ENCODE data around the gene GRK5. TPM values are rescaled to one million over a fixed set of nuclear protein-coding genes. Genes with fewer than 3 reads are reported as not detected.

Gene GRK5
- total RNA-seq, 4 donors from 2014 or later: 43.5 to 61.7 (median 48.9) TPM

- H3K27ac ChIP-seq: peak overlapping the region in 3 of 4 donors; percentile 42 to 93 (median 73)
- peaks cover 3 to 80% (median 34%) of the 10 kb centered on the region in 4 donors for H3K4me1 ChIP-seq
These were observed 158.6 kb downstream of the GRK5 start for GRCh38 chr10:119365773-119366599.

GRCh38 chr10:119367841-119368549 lies 160.6 kb downstream of the GRK5 start:
- peak overlapping the region; percentile 16 to 93 (median 84) for H3K27ac ChIP-seq
- TF ChIP-seq POLR2A (IDR thresholded peaks at IDR 0.05): no peak
- TF ChIP-seq, protein P1, sequence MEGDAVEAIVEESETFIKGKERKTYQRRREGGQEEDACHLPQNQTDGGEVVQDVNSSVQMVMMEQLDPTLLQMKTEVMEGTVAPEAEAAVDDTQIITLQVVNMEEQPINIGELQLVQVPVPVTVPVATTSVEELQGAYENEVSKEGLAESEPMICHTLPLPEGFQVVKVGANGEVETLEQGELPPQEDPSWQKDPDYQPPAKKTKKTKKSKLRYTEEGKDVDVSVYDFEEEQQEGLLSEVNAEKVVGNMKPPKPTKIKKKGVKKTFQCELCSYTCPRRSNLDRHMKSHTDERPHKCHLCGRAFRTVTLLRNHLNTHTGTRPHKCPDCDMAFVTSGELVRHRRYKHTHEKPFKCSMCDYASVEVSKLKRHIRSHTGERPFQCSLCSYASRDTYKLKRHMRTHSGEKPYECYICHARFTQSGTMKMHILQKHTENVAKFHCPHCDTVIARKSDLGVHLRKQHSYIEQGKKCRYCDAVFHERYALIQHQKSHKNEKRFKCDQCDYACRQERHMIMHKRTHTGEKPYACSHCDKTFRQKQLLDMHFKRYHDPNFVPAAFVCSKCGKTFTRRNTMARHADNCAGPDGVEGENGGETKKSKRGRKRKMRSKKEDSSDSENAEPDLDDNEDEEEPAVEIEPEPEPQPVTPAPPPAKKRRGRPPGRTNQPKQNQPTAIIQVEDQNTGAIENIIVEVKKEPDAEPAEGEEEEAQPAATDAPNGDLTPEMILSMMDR (IDR thresholded peaks at IDR 0.05): no peak
- TF ChIP-seq EP300 (IDR thresholded peaks at IDR 0.05): no peak
- WGBS, 2 donors: 89 to 91% methylated on average over 16 to 18 of the region's 21 CpGs

More at GRCh38 chr10:119365773-119366599, 158.6 kb downstream of the GRK5 start:
- TF ChIP-seq EP300 (IDR thresholded peaks at IDR 0.05): peak in 1 of 2 donors; percentile 23
- TF ChIP-seq POLR2A (IDR thresholded peaks at IDR 0.05): no peak
- TF ChIP-seq, protein P1 (IDR thresholded peaks at IDR 0.05): no peak
- Histone ChIP-seq H3K36me3 (no peaks in the 10 kb centered on the region), H3K4me3 (no peak overlapping the region), H3K9me3 (no peaks in the 10 kb centered on the region), H3K27me3 (no peaks in the 10 kb centered on the region)
- no peak for DNase-seq (ENCODE audit: low spot score in 2 of 2)
- WGBS, 2 donors: 57 to 61% methylated on average over 12 of the region's 12 CpGs

GRCh38 chr10:119368581-119368980 lies 161.2 kb downstream of the GRK5 start:
- Histone ChIP-seq H3K4me1 (peaks cover 3 to 86% (median 40%) of the 10 kb centered on the region in 4 donors), H3K27me3 (no peaks in the 10 kb centered on the region), H3K27ac (peak overlapping the region; percentile 9 to 93 (median 84)), H3K4me3 (no peak overlapping the region), H3K9me3 (no peaks in the 10 kb centered on the region), H3K36me3 (no peaks in the 10 kb centered on the region)
- WGBS, 2 donors: 58 to 71% methylated on average over 8 of the region's 8 CpGs
- TF ChIP-seq, protein P1 (IDR thresholded peaks at IDR 0.05): no peak
- TF ChIP-seq POLR2A (IDR thresholded peaks at IDR 0.05) (no peak), EP300 (IDR thresholded peaks at IDR 0.05) (no peak)
- DNase-seq (ENCODE audit: low spot score in 2 of 2): no peak

More at GRCh38 chr10:119367841-119368549, 160.6 kb downstream of the GRK5 start:
- H3K27me3 ChIP-seq: no peaks in the 10 kb centered on the region
- no peak overlapping the region for H3K4me3 ChIP-seq
- H3K9me3 ChIP-seq: no peaks in the 10 kb centered on the region
- no peaks in the 10 kb centered on the region for H3K36me3 ChIP-seq
- no peak for DNase-seq (ENCODE audit: low spot score in 2 of 2)
- H3K4me1 ChIP-seq: peaks cover 3 to 82% (median 39%) of the 10 kb centered on the region in 4 donors

DNA sequence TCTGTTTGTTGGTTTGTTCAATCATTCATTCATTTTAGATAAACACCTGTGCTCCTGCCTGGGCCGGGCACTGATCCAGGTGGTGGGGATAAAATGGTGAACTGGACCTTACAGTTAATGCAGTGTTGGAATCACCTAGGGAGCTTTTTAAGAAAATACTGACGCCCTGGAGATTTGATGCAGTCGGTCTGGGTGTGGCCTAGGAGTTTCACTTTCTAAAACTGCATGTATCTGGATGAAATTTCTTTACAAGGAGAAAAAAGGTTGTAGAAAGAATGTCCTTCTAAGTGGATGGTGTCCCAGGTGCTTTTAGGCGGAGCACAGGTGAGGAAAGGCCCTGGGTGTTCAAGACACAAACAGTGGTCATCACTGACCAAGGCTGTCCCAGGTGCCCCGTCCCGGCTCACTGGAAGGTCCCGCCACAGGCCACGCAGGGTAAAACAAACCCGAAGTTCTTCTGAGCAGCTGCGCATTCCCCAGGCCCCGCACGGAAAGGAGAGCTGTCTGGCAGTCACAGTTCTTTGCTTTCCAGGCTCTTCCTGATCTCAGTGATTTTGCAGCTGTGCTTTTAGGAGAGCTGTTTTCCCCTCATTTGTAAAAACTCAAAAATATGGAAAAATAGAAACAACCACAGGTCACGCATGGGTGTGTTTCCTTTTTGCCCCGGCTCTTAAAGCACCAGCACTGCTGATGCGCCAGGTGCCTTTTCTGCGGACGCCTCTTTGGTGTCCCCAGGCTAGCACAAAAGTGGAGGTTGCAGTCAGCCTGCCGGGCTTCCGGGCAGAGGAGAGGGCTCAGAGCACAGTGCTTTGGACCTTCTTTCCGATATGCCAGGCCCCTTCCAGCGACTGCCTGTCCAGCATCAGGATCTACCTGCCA lies 161.9 kb downstream of the GRK5 start:
- peak overlapping the region in 1 of 4 donors; percentile 13 for H3K4me3 ChIP-seq
- no peaks in the 10 kb centered on the region for H3K27me3 ChIP-seq
- TF ChIP-seq POLR2A (IDR thresholded peaks at IDR 0.05) (no peak), EP300 (IDR thresholded peaks at IDR 0.05) (no peak)
- TF ChIP-seq, protein P1 (IDR thresholded peaks at IDR 0.05): no peak
- no peaks in the 10 kb centered on the region for H3K9me3 ChIP-seq
- DNase-seq (ENCODE audit: low spot score in 2 of 2): no peak
- peaks cover 3 to 88% (median 42%) of the 10 kb centered on the region in 4 donors for H3K4me1 ChIP-seq
- H3K36me3 ChIP-seq: no peaks in the 10 kb centered on the region
- 62 to 65% methylated on average over 20 to 21 of the region's 21 CpGs for WGBS, 2 donors
- H3K27ac ChIP-seq: peak overlapping the region; percentile 73 to 93 (median 84)

Measured in tibial nerve (tissue), 4 donors.